Measurements from ENCODE around the gene EID2. TPM values are rescaled to one million over a fixed set of nuclear protein-coding genes. Genes with fewer than 3 reads are reported as not detected.

Gene EID2
- total and polyA plus RNA-seq, 2 of the 8 experiments (the other 6 are each of a cell fraction or from before 2014, with no cell fraction given) = 7.8 to 29.6 TPM

GRCh38 chr19:39497701-39497995 is 42.3 kb downstream of the EID2 start (continued):
- TF ChIP-seq, protein P1, sequence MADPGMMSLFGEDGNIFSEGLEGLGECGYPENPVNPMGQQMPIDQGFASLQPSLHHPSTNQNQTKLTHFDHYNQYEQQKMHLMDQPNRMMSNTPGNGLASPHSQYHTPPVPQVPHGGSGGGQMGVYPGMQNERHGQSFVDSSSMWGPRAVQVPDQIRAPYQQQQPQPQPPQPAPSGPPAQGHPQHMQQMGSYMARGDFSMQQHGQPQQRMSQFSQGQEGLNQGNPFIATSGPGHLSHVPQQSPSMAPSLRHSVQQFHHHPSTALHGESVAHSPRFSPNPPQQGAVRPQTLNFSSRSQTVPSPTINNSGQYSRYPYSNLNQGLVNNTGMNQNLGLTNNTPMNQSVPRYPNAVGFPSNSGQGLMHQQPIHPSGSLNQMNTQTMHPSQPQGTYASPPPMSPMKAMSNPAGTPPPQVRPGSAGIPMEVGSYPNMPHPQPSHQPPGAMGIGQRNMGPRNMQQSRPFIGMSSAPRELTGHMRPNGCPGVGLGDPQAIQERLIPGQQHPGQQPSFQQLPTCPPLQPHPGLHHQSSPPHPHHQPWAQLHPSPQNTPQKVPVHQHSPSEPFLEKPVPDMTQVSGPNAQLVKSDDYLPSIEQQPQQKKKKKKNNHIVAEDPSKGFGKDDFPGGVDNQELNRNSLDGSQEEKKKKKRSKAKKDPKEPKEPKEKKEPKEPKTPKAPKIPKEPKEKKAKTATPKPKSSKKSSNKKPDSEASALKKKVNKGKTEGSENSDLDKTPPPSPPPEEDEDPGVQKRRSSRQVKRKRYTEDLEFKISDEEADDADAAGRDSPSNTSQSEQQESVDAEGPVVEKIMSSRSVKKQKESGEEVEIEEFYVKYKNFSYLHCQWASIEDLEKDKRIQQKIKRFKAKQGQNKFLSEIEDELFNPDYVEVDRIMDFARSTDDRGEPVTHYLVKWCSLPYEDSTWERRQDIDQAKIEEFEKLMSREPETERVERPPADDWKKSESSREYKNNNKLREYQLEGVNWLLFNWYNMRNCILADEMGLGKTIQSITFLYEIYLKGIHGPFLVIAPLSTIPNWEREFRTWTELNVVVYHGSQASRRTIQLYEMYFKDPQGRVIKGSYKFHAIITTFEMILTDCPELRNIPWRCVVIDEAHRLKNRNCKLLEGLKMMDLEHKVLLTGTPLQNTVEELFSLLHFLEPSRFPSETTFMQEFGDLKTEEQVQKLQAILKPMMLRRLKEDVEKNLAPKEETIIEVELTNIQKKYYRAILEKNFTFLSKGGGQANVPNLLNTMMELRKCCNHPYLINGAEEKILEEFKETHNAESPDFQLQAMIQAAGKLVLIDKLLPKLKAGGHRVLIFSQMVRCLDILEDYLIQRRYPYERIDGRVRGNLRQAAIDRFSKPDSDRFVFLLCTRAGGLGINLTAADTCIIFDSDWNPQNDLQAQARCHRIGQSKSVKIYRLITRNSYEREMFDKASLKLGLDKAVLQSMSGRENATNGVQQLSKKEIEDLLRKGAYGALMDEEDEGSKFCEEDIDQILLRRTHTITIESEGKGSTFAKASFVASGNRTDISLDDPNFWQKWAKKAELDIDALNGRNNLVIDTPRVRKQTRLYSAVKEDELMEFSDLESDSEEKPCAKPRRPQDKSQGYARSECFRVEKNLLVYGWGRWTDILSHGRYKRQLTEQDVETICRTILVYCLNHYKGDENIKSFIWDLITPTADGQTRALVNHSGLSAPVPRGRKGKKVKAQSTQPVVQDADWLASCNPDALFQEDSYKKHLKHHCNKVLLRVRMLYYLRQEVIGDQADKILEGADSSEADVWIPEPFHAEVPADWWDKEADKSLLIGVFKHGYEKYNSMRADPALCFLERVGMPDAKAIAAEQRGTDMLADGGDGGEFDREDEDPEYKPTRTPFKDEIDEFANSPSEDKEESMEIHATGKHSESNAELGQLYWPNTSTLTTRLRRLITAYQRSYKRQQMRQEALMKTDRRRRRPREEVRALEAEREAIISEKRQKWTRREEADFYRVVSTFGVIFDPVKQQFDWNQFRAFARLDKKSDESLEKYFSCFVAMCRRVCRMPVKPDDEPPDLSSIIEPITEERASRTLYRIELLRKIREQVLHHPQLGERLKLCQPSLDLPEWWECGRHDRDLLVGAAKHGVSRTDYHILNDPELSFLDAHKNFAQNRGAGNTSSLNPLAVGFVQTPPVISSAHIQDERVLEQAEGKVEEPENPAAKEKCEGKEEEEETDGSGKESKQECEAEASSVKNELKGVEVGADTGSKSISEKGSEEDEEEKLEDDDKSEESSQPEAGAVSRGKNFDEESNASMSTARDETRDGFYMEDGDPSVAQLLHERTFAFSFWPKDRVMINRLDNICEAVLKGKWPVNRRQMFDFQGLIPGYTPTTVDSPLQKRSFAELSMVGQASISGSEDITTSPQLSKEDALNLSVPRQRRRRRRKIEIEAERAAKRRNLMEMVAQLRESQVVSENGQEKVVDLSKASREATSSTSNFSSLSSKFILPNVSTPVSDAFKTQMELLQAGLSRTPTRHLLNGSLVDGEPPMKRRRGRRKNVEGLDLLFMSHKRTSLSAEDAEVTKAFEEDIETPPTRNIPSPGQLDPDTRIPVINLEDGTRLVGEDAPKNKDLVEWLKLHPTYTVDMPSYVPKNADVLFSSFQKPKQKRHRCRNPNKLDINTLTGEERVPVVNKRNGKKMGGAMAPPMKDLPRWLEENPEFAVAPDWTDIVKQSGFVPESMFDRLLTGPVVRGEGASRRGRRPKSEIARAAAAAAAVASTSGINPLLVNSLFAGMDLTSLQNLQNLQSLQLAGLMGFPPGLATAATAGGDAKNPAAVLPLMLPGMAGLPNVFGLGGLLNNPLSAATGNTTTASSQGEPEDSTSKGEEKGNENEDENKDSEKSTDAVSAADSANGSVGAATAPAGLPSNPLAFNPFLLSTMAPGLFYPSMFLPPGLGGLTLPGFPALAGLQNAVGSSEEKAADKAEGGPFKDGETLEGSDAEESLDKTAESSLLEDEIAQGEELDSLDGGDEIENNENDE (IDR thresholded peaks at IDR 0.05; ENCODE audit: insufficient replicate concordance, low read length) = no peak
- peak; percentile 47; the same call in 1 of the 2 replicates for TF ChIP-seq TBP (IDR thresholded peaks at IDR 0.05; ENCODE audit: low read depth, low read length)
- no peak for TF ChIP-seq CREB1 (IDR thresholded peaks at IDR 0.05)
- no peak for TF ChIP-seq SIX5 (IDR thresholded peaks at IDR 0.05; ENCODE audit: low read depth, low read length)
- 0 out of 2 replicates have a peak, but pooled peaks have one; percentile 75 for TF ChIP-seq MAX (IDR thresholded peaks at IDR 0.05)
